Measurements from ENCODE around the gene GMDS.

Gene GMDS

GRCh38 chr6:1987640-1988039 lies 257.8 kb downstream of the GMDS start:
- DNase-seq (ENCODE audit: low spot score): no peak

GRCh38 chr6:1986454-1987243 lies 258.8 kb downstream of the GMDS start:
- DNase-seq (ENCODE audit: low spot score): no peak

GRCh38 chr6:1984346-1984994 lies 260.9 kb downstream of the GMDS start:
- DNase-seq (ENCODE audit: low spot score): no peak

- DNase-seq (ENCODE audit: low spot score): no peak
Measured at GRCh38 chr6:1983850-1984249, 261.6 kb downstream of the GMDS start.

- DNase-seq (ENCODE audit: low spot score): no peak
Measured at GRCh38 chr6:1972962-1973361, 272.4 kb downstream of the GMDS start.

GRCh38 chr6:1971612-1972011 lies 273.8 kb downstream of the GMDS start:
- no peak for DNase-seq (ENCODE audit: low spot score)

- DNase-seq (ENCODE audit: low spot score): no peak
Measured at GRCh38 chr6:1970151-1970561, 275.2 kb downstream of the GMDS start.

- no peak for DNase-seq (ENCODE audit: low spot score)
Measured at GRCh38 chr6:1966713-1967112, 278.7 kb downstream of the GMDS start.

- no peak for DNase-seq (ENCODE audit: low spot score)
Measured at GRCh38 chr6:1965596-1966224, 279.7 kb downstream of the GMDS start.

- no peak for DNase-seq (ENCODE audit: low spot score)
Measured at GRCh38 chr6:1963596-1963995, 281.8 kb downstream of the GMDS start.

- no peak for DNase-seq (ENCODE audit: low spot score)
Measured at GRCh38 chr6:1962201-1962600, 283.2 kb downstream of the GMDS start.

GRCh38 chr6:1960486-1961142 lies 284.8 kb downstream of the GMDS start:
- DNase-seq (ENCODE audit: low spot score): no peak

GRCh38 chr6:1958257-1958656 lies 287.1 kb downstream of the GMDS start:
- no peak for DNase-seq (ENCODE audit: low spot score)

- DNase-seq (ENCODE audit: low spot score): no peak
Measured at GRCh38 chr6:1957746-1958145, 287.7 kb downstream of the GMDS start.

GRCh38 chr6:1952740-1953360 lies 292.6 kb downstream of the GMDS start:
- no peak for DNase-seq (ENCODE audit: low spot score)

- DNase-seq (ENCODE audit: low spot score): no peak
Measured at GRCh38 chr6:1950631-1951030, 294.8 kb downstream of the GMDS start.

- DNase-seq (ENCODE audit: low spot score): no peak
Measured at GRCh38 chr6:1949538-1949937, 295.9 kb downstream of the GMDS start.

- no peak for DNase-seq (ENCODE audit: low spot score)
Measured at GRCh38 chr6:1947922-1948321, 297.5 kb downstream of the GMDS start.

- no peak for DNase-seq (ENCODE audit: low spot score)
Measured at GRCh38 chr6:1946583-1946982, 298.8 kb downstream of the GMDS start.

- no peak for DNase-seq (ENCODE audit: low spot score)
Measured at GRCh38 chr6:1945235-1945832, 300.1 kb downstream of the GMDS start.

GRCh38 chr6:1942834-1943233 lies 302.6 kb downstream of the GMDS start:
- DNase-seq (ENCODE audit: low spot score): no peak

- no peak for DNase-seq (ENCODE audit: low spot score)
Measured at GRCh38 chr6:1941534-1941933, 303.9 kb downstream of the GMDS start.
